ENCODE data around the gene ZNF664.

ZNF664 gene

GRCh38 chr12:124059752-124060151 lies 86.7 kb downstream of the ZNF664 start:
- DNase-seq (ENCODE audit: low read depth in 1 of 2, low spot score in 1 of 2), result no peak
